Mammary epithelial cell (primary cell): Measurements from ENCODE around the gene CNIH4.
"Not testable (repeated sequence)": the region's sequence is repeated elsewhere in the genome, so short reads cannot be mapped to it uniquely, and the experiment has no call there.

Source experiments
- EZH2 ChIP-seq: IDR thresholded peaks from 2 replicates; pipeline ENCODE4 v1.6.1; 2012; ENCODE audit warnings: low read length, inconsistent platforms, borderline replicate concordance
- TF ChIP-seq, protein P1 (sequence below), 2 donors: IDR thresholded peaks in 1 of 2; conservative IDR thresholded peaks in 1 of 2; 2 replicates each; pipeline ENCODE4 v1.5.1; 2011 to 2012; ENCODE audit warnings: inconsistent platforms in 2 of 2, low read length in 2 of 2, mild to moderate bottlenecking in 2 of 2, control low read depth in 1 of 2, low read depth in 1 of 2; ENCODE audit not compliant: insufficient read depth in 1 of 2; ENCODE audit errors: extremely low read depth in 1 of 2

DNA sequence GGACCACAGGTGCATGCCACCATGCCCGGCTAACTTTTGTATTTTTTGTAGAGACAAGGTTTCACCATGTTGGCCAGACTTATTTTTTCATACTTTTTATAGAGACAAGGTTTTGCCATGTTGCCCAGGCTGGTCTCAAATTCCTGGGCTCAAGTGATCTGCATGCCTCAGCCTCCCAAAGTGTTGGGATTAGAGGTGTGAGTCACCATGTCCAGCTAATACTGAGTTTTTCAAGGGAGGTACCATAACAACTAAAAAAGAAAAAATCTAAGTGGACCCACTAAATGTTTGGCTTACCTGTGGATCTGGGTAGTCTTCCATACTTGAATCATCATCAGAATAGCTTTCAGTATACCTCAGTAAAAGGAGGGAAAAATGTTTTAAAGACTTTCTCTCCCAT is 45.2 kb upstream of the CNIH4 start:
- not testable (repeated sequence) for TF ChIP-seq EZH2
- TF ChIP-seq, protein P1, sequence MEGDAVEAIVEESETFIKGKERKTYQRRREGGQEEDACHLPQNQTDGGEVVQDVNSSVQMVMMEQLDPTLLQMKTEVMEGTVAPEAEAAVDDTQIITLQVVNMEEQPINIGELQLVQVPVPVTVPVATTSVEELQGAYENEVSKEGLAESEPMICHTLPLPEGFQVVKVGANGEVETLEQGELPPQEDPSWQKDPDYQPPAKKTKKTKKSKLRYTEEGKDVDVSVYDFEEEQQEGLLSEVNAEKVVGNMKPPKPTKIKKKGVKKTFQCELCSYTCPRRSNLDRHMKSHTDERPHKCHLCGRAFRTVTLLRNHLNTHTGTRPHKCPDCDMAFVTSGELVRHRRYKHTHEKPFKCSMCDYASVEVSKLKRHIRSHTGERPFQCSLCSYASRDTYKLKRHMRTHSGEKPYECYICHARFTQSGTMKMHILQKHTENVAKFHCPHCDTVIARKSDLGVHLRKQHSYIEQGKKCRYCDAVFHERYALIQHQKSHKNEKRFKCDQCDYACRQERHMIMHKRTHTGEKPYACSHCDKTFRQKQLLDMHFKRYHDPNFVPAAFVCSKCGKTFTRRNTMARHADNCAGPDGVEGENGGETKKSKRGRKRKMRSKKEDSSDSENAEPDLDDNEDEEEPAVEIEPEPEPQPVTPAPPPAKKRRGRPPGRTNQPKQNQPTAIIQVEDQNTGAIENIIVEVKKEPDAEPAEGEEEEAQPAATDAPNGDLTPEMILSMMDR (conservative IDR thresholded peaks at IDR 0.05 in 1 of 2, IDR thresholded peaks at IDR 0.05 in 1 of 2; ENCODE audit: extremely low read depth in 1 of 2, insufficient read depth in 1 of 2, low read depth in 1 of 2, low read length in 2 of 2): not testable (repeated sequence)
